HepG2 (cell line): Measurements from ENCODE around the gene CYTH1. TPM values are rescaled to one million over a fixed set of nuclear protein-coding genes. Genes with fewer than 3 reads are reported as not detected.

ENCODE experiments used
- AKAP8 ChIP-seq: sonication (generic); formaldehyde crosslinking; IDR thresholded peaks from 2 replicates; pipeline ENCODE4 v1.5.1; 2020; ENCODE audit warnings: mild to moderate bottlenecking, missing genetic modification reagents
- FOSL2 ChIP-seq: sonication (generic); formaldehyde crosslinking; IDR thresholded peaks from 2 replicates; pipeline ENCODE4 v1.4.0; 2020; ENCODE audit warnings: missing genetic modification reagents
- GATA4 ChIP-seq: sonication (generic); IDR thresholded peaks from 2 replicates; pipeline ENCODE4 v1.6.1; 2016; ENCODE audit warnings: antibody characterized with exemption, low read depth, borderline replicate concordance
- HES4 ChIP-seq: sonication (generic); formaldehyde crosslinking; IDR thresholded peaks from 2 replicates; pipeline ENCODE4 v1.9.0; 2021; ENCODE audit warnings: mild to moderate bottlenecking, missing genetic modification reagents, borderline replicate concordance
- HNF4G ChIP-seq, 2 experiments: sonication (generic) in 1 of 2; formaldehyde crosslinking in 1 of 2; IDR thresholded peaks; 2 replicates each; pipeline versions ENCODE4 v1.4.0 to v1.6.1; 2011 to 2020; ENCODE audit warnings: borderline replicate concordance in 2 of 2, low read depth in 2 of 2, mild to moderate bottlenecking in 2 of 2, low read length in 1 of 2, missing genetic modification reagents in 1 of 2, moderate library complexity in 1 of 2
- HNRNPLL ChIP-seq: fragments of 200-400 bp; formaldehyde crosslinking; IDR thresholded peaks from 2 replicates; pipeline ENCODE4 v1.6.1; 2017; ENCODE audit warnings: mild to moderate bottlenecking, low read depth, low read length; ENCODE audit not compliant: poor library complexity, severe bottlenecking
- KMT2B ChIP-seq: IDR thresholded peaks from 2 replicates; pipeline ENCODE4 v1.6.1; 2016; ENCODE audit warnings: missing genetic modification reagents, missing compliant biosample characterization
- MBD4 ChIP-seq: IDR thresholded peaks from 2 replicates; pipeline ENCODE4 v1.6.1; 2012; ENCODE audit warnings: low read length, inconsistent platforms, borderline replicate concordance
- NCOR1 ChIP-seq: fragments of 200-600 bp; sonication (generic); IDR thresholded peaks from 2 replicates; pipeline ENCODE4 v1.7.0; 2017; ENCODE audit warnings: antibody characterized with exemption, low read length, borderline replicate concordance
- NFYB ChIP-seq: sonication (generic); formaldehyde crosslinking; IDR thresholded peaks from 2 replicates; pipeline ENCODE4 v1.4.0; 2020; ENCODE audit warnings: missing genetic modification reagents
- SIX1 ChIP-seq: sonication (generic); formaldehyde crosslinking; IDR thresholded peaks from 2 replicates; pipeline ENCODE4 v1.4.0; 2020; ENCODE audit warnings: missing genetic modification reagents, borderline replicate concordance
- STAT5B ChIP-seq: sonication (generic); formaldehyde crosslinking; IDR thresholded peaks from 2 replicates; pipeline ENCODE4 v1.4.0; 2020; ENCODE audit warnings: missing genetic modification reagents
- TAF15 ChIP-seq: fragments of 200-400 bp; formaldehyde crosslinking; IDR thresholded peaks from one replicate; pipeline ENCODE4 v1.6.1; 2018; ENCODE audit warnings: mild to moderate bottlenecking, low read depth, low read length; ENCODE audit not compliant: poor library complexity, severe bottlenecking
- TFAP4 ChIP-seq: sonication (generic); IDR thresholded peaks from 2 replicates; pipeline ENCODE4 v1.6.1; 2016; ENCODE audit warnings: low read depth, borderline replicate concordance
- TOPORS ChIP-seq: sonication (generic); formaldehyde crosslinking; IDR thresholded peaks from 2 replicates; pipeline ENCODE4 v1.8.0; 2023; ENCODE audit warnings: mild to moderate bottlenecking, missing genetic modification reagents
- YY1 ChIP-seq: IDR thresholded peaks from 2 replicates; pipeline ENCODE4 v1.6.1; 2011; ENCODE audit warnings: low read length, low read depth, moderate library complexity, mild to moderate bottlenecking; ENCODE audit not compliant: insufficient read depth, insufficient replicate concordance
- ZFP62 ChIP-seq: sonication (generic); formaldehyde crosslinking; IDR thresholded peaks from 2 replicates; pipeline ENCODE4 v1.4.0; 2020; ENCODE audit warnings: missing genetic modification reagents
- ZFX ChIP-seq: sonication (generic); formaldehyde crosslinking; IDR thresholded peaks from 2 replicates; pipeline ENCODE4 v1.4.0; 2020; ENCODE audit warnings: mild to moderate bottlenecking, low read depth, missing genetic modification reagents, moderate library complexity
- ZNF224 ChIP-seq: sonication (generic); formaldehyde crosslinking; IDR thresholded peaks from 2 replicates; pipeline ENCODE4 v1.5.0; 2020; ENCODE audit warnings: mild to moderate bottlenecking, missing genetic modification reagents
- ZNF282 ChIP-seq: fragments of 450-650 bp; IDR thresholded peaks from 2 replicates; pipeline ENCODE4 v1.6.1; 2018; ENCODE audit not compliant: partially characterized antibody
- ZNF333 ChIP-seq: sonication (generic); formaldehyde crosslinking; IDR thresholded peaks from 2 replicates; pipeline ENCODE4 v1.4.0; 2020; ENCODE audit warnings: mild to moderate bottlenecking, missing genetic modification reagents, borderline replicate concordance
- ZNF501 ChIP-seq: sonication (generic); formaldehyde crosslinking; IDR thresholded peaks from 2 replicates; pipeline ENCODE4 v1.5.1; 2020; ENCODE audit warnings: mild to moderate bottlenecking, moderate library complexity, missing genetic modification reagents
- ZNF605 ChIP-seq: sonication (generic); formaldehyde crosslinking; IDR thresholded peaks from 2 replicates; pipeline ENCODE4 v1.8.0; 2022; ENCODE audit warnings: mild to moderate bottlenecking, missing genetic modification reagents
- ZNF607 ChIP-seq: sonication (generic); formaldehyde crosslinking; IDR thresholded peaks from 2 replicates; pipeline ENCODE4 v1.5.1; 2020; ENCODE audit warnings: missing genetic modification reagents, mild to moderate bottlenecking, borderline replicate concordance
- ZNF713 ChIP-seq: sonication (generic); formaldehyde crosslinking; IDR thresholded peaks from 2 replicates; pipeline ENCODE4 v1.4.0; 2020; ENCODE audit warnings: mild to moderate bottlenecking, missing genetic modification reagents
- polyA plus RNA-seq, 8 experiments: library from polyadenylated mRNA; depleted of rRNA in 3 of 8; stranded (reverse) in 7 of 8; unstranded in 1 of 8; fragments of >200 nt; fragmentation: Illumina TruSeq in 4 of 8; extraction: Trizol in 4 of 8; gene quantifications; 2 replicates each; pipeline versions ENCODE4 v1.2.1 to v1.2.3, GENCODE V29; 2011 to 2016; ENCODE audit warnings: low read depth in 4 of 8, missing spikeins in 1 of 8, mixed read lengths in 1 of 8; ENCODE audit not compliant: insufficient read depth in 1 of 8
- total RNA-seq, 5 experiments: library from RNA; depleted of rRNA; stranded (reverse); fragments of >200 nt; fragmentation: Illumina TruSeq; extraction: Trizol; gene quantifications; 2 replicates each; pipeline ENCODE4 v1.2.3, GENCODE V29; 2016; ENCODE audit warnings: low read depth in 1 of 5
- TF ChIP-seq, protein P1 (sequence below): sonication (generic); formaldehyde crosslinking; IDR thresholded peaks from 2 replicates; pipeline ENCODE4 v1.8.1; 2023; ENCODE audit warnings: missing genetic modification reagents, mild to moderate bottlenecking, borderline replicate concordance
- TF ChIP-seq, protein P2 (sequence below): sonication (generic); formaldehyde crosslinking; IDR thresholded peaks from 2 replicates; pipeline ENCODE4 v1.9.0; 2022; ENCODE audit warnings: low read depth, missing genetic modification reagents

Gene CYTH1
- total and polyA plus RNA-seq, 2 of the 13 experiments (the other 11 are each of a cell fraction or from before 2014, with no cell fraction given) = 20.1 to 48.9 TPM

GRCh38 chr17:78746263-78746948 is 35.7 kb downstream of the CYTH1 start (continued):
- TF ChIP-seq HNF4G (IDR thresholded peaks at IDR 0.05; ENCODE audit: borderline replicate concordance, low read depth, low read length) (no peak), HNF4G (CRISPR knock-in tag; IDR thresholded peaks at IDR 0.05; ENCODE audit: borderline replicate concordance, low read depth) (peak; percentile 54; the same call in 1 of the 2 replicates), ZNF224 (0 out of 2 replicates have a peak, but pooled peaks have one; percentile 61), HNRNPLL (no peak), NFYB (no peak), KMT2B (no peak), TAF15 (no peak), ZNF713 (CRISPR knock-in tag) (no peak), ZNF282 (no peak), HES4 (no peak), STAT5B (CRISPR knock-in tag) (no peak), ZNF333 (CRISPR knock-in tag) (no peak), ZFP62 (CRISPR knock-in tag) (no peak), GATA4 (no peak), SIX1 (no peak), TFAP4 (peak; percentile 70; the same call in 1 of the 2 replicates), FOSL2 (peak; percentile 67), ZFX (no peak), ZNF605 (CRISPR knock-in tag) (no peak), ZNF607 (CRISPR knock-in tag) (no peak), AKAP8 (no peak), ZNF501 (CRISPR knock-in tag) (peak; percentile 32; the same call in 1 of the 2 replicates), MBD4 (no peak), YY1 (no peak), NCOR1 (no peak), TOPORS (CRISPR knock-in tag) (no peak)
- TF ChIP-seq, protein P1, sequence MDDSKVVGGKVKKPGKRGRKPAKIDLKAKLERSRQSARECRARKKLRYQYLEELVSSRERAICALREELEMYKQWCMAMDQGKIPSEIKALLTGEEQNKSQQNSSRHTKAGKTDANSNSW (CRISPR knock-in tag) = no peak
- TF ChIP-seq, protein P2, sequence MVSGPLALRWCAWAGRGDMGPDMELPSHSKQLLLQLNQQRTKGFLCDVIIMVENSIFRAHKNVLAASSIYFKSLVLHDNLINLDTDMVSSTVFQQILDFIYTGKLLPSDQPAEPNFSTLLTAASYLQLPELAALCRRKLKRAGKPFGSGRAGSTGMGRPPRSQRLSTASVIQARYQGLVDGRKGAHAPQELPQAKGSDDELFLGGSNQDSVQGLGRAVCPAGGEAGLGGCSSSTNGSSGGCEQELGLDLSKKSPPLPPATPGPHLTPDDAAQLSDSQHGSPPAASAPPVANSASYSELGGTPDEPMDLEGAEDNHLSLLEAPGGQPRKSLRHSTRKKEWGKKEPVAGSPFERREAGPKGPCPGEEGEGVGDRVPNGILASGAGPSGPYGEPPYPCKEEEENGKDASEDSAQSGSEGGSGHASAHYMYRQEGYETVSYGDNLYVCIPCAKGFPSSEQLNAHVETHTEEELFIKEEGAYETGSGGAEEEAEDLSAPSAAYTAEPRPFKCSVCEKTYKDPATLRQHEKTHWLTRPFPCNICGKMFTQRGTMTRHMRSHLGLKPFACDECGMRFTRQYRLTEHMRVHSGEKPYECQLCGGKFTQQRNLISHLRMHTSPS = no peak
